ENCODE results near the gene COL20A1. TPM values are rescaled to one million over a fixed set of nuclear protein-coding genes. Genes with fewer than 3 reads are reported as not detected.

COL20A1 gene
- polyA plus RNA-seq, 2 of the 4 experiments (the other 2 are of a cell fraction) = 0.21 to 0.93 TPM

- no peak for TF ChIP-seq E2F6 (IDR thresholded peaks at IDR 0.05; ENCODE audit: borderline replicate concordance, low read depth)
- TF ChIP-seq TFCP2L1 (CRISPR knock-in tag; IDR thresholded peaks at IDR 0.05) = no peak
- TF ChIP-seq NR3C1 (IDR thresholded peaks at IDR 0.05) = no peak
- TF ChIP-seq, protein P1, sequence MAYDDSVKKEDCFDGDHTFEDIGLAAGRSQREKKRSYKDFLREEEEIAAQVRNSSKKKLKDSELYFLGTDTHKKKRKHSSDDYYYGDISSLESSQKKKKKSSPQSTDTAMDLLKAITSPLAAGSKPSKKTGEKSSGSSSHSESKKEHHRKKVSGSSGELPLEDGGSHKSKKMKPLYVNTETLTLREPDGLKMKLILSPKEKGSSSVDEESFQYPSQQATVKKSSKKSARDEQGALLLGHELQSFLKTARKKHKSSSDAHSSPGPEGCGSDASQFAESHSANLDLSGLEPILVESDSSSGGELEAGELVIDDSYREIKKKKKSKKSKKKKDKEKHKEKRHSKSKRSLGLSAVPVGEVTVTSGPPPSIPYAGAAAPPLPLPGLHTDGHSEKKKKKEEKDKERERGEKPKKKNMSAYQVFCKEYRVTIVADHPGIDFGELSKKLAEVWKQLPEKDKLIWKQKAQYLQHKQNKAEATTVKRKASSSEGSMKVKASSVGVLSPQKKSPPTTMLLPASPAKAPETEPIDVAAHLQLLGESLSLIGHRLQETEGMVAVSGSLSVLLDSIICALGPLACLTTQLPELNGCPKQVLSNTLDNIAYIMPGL (CRISPR knock-in tag; IDR thresholded peaks at IDR 0.05; ENCODE audit: borderline replicate concordance) = no peak
These were observed 58.3 kb downstream of the COL20A1 start (continued) for GRCh38 chr20:63351326-63351700.

DNA sequence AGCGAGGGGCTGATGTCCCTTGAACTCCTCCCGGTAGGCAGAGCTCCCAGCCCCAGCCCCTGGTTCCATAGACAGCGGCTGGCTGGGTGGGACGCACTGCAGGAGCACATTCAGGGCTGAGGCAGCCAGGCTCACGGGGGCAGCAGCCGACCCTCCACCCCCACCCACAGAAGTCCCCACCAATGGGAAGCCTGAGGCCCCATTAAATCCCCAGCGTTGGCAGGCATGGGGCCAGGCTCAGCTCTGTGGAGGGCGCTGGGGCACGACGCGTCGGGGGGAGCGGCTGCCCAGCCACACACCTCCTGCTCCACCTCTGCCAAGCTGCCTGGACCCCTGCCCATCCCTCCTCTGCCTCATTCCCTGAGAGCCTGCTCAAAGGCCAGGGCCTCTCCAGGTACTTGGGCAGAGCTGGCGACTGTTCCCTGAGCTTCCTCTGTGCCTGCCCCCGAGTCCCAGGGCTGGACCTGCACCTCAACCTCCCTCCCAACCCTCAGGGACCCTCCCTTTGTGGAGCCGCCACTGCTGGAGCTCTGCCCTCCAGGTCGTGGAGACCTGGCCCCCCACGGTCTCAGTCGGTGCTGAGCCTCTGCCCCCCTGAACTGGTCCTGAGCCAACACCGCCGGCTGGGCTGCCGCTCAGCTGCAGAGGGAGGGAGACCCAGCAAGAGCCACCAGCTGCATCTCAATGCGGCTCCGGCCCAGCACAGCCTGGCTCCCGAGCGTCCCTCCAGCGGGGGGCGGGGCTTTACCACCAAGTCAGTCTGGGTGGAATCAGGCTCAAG is 59.0 kb downstream of the COL20A1 start:
- no peaks in the 10 kb centered on the region for H3K9me3 ChIP-seq
- H3K27ac ChIP-seq = no peak overlapping the region
- H3K4me1 ChIP-seq = no peaks in the 10 kb centered on the region
- no peak overlapping the region for H3K4me3 ChIP-seq
- no peak for DNase-seq (ENCODE audit: low read depth in 1 of 2, low spot score in 1 of 2)
- POLR2A ChIA-PET = no interaction called here
- no peak for FAIRE-seq
- WGBS (ENCODE audit: missing lambda C conversion rate) = 62% methylated on average over 26 of the region's 28 CpGs
- H3K4me2 ChIP-seq = no peak overlapping the region
- CTCF ChIA-PET = interaction anchor here (0.6 to 2.4 kb wide), 2 partner anchors 43 to 93 kb away, joined by 3 to 6 read pairs; no protein-coding TSS in a partner anchor
- no peak for TF ChIP-seq FOSL2 (IDR thresholded peaks at IDR 0.05)
- no peak for TF ChIP-seq FOSL2 (CRISPR knock-in tag; IDR thresholded peaks at IDR 0.05)
- no peak for TF ChIP-seq EHMT2 (IDR thresholded peaks at IDR 0.05; ENCODE audit: low read depth)
- no peak for TF ChIP-seq CHD2 (IDR thresholded peaks at IDR 0.05; ENCODE audit: low read length, partially characterized antibody)
- TF ChIP-seq RFX5 (IDR thresholded peaks at IDR 0.05) = no peak
- TF ChIP-seq CHD4 (IDR thresholded peaks at IDR 0.05; ENCODE audit: borderline replicate concordance) = no peak
- TF ChIP-seq, protein P2, sequence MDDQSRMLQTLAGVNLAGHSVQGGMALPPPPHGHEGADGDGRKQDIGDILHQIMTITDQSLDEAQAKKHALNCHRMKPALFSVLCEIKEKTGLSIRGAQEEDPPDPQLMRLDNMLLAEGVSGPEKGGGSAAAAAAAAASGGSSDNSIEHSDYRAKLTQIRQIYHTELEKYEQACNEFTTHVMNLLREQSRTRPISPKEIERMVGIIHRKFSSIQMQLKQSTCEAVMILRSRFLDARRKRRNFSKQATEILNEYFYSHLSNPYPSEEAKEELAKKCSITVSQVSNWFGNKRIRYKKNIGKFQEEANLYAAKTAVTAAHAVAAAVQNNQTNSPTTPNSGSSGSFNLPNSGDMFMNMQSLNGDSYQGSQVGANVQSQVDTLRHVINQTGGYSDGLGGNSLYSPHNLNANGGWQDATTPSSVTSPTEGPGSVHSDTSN (IDR thresholded peaks at IDR 0.05) = no peak
- TF ChIP-seq HOXB5 (CRISPR knock-in tag; IDR thresholded peaks at IDR 0.05) = no peak
- no peak for TF ChIP-seq HOXA7 (CRISPR knock-in tag; IDR thresholded peaks at IDR 0.05)
- TF ChIP-seq ZFP36 (IDR thresholded peaks at IDR 0.05; ENCODE audit: borderline replicate concordance, partially characterized antibody) = no peak
- TF ChIP-seq CEBPB (IDR thresholded peaks at IDR 0.05) = no peak
- TF ChIP-seq, protein P3, sequence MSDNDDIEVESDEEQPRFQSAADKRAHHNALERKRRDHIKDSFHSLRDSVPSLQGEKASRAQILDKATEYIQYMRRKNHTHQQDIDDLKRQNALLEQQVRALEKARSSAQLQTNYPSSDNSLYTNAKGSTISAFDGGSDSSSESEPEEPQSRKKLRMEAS (IDR thresholded peaks at IDR 0.05) = no peak
- no peak for TF ChIP-seq SMC3 (IDR thresholded peaks at IDR 0.05)
- no peak for TF ChIP-seq RARB (CRISPR knock-in tag; IDR thresholded peaks at IDR 0.05)
- TF ChIP-seq ZNF302 (CRISPR knock-in tag; IDR thresholded peaks at IDR 0.05) = no peak
- ATAC-seq = peak in 1 of 2 experiments; percentile 40; a peak in 3 of 6 replicates

DNA sequence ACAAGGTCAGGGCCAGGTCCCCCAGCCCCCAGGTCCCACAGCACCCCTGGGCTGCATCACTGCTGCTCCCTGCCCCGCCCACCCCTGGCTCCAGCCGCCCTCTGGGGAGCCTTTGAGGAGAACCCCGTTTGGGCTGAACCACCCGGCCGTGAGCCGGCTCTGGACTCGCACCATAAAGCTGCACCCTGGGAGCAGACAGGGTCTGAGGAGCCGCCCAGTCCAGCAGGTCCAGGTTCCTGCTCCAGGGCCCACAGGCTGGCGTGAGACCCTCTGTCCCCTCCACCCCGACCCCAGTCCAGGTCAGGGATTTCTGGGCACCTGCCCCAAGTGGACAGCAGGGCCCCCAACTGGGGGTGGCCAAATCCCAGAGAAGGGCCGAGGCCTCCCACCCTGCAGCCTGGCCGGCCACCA is 59.8 kb downstream of the COL20A1 start:
- no peak for ATAC-seq
- CTCF ChIA-PET = interaction anchor here (2.4 kb wide), 1 partner anchor 44 kb away, joined by 6 read pairs; no protein-coding TSS in a partner anchor
- no peak for FAIRE-seq

More for the DNA sequence above, 59.8 kb downstream of the COL20A1 start:
- Histone ChIP-seq H3K4me2 (no peak overlapping the region), H3K4me3 (no peak overlapping the region), H3K27ac (no peak overlapping the region), H3K4me1 (no peaks in the 10 kb centered on the region), H3K9me3 (no peaks in the 10 kb centered on the region)
- TF ChIP-seq MAFK (IDR thresholded peaks at IDR 0.05; ENCODE audit: partially characterized antibody) = no peak
- TF ChIP-seq, protein P4, sequence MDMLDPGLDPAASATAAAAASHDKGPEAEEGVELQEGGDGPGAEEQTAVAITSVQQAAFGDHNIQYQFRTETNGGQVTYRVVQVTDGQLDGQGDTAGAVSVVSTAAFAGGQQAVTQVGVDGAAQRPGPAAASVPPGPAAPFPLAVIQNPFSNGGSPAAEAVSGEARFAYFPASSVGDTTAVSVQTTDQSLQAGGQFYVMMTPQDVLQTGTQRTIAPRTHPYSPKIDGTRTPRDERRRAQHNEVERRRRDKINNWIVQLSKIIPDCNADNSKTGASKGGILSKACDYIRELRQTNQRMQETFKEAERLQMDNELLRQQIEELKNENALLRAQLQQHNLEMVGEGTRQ (IDR thresholded peaks at IDR 0.05) = no peak
- POLR2A ChIA-PET = no interaction called here
- WGBS (ENCODE audit: missing lambda C conversion rate) = 25% methylated on average over 2 of the region's 12 CpGs
- DNase-seq (ENCODE audit: low read depth in 1 of 2, low spot score in 1 of 2) = no peak

Measured in A549 (cell line).